ENCODE data around the gene BAX. TPM values are rescaled to one million over a fixed set of nuclear protein-coding genes. Genes with fewer than 3 reads are reported as not detected.

Gene BAX
- polyA plus RNA-seq, 1 of the 3 experiments (the other 2 are of a cell fraction), result 640 TPM

DNA sequence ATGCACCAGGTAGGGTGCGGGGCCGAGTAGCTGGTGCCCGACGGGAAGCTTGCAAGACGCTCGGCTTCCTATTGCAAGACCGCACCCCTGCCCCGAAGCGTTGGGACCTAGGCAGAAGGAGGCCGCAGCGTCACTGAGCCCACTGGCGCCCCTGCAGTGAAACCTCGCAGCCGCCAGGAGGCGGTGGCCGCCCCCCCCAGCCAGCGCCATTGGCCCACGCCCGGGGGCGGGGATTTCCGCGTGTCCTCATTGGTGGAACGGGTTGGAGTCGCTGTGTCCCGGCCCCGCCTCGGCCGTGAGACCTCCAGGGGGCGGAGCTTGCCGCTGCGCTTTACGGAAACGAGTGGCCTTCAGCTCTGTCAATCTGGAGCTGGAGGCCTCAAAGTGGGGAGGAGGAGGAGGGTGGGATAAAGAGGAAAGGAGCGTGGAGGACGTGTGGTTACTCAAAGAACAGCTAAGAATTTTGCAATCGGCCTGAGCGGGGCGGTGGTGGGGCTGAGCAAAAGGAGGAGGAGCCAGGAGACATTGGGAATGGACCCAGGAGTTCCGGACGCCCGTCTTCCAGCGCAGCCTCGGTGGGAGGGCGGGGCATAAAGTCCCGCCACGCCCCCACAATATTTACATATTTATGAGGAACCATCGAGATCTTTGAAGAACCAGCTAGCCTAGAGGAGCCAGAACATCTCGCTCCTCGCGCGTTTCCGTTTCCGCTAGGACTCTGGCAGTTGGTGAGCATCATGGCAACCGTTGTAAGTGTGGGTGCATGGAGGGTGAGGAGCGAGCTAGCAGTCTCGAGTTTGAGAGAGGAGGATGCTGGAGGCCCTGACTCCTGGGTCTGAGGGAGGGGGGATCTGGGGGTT lies 38.7 kb downstream of the BAX start, which contains the start of the genes GYS1 and RUVBL2:
GYS1 (minus strand) TSS at position 135 of the 860 bp plus-strand sequence. CDS start 197 bp downstream, outside the sequence.
RUVBL2 (plus strand) TSS at position 713 of the 860 bp plus-strand sequence; CDS start at position 738, 25 bp downstream.
- H4K20me1 ChIP-seq (ENCODE audit: insufficient read depth), result no peaks in the 10 kb centered on the region
- CTCF ChIA-PET, result interaction anchor here (0.6 to 6.2 kb wide), 26 partner anchors 10 to 213 kb away, joined by 3 to 54 read pairs (median 5); partner anchors contain the start of genes FTL and KCNA7
- peaks cover 0 to 9% of the 10 kb centered on the region in 2 experiments for H3K36me3 ChIP-seq (replicated peaks in 1 of 2; ENCODE audit: control insufficient read depth in 1 of 2, insufficient read depth in 2 of 2, low read length in 1 of 2)
- peak within 1 kb of the TSS; percentile 69 for H2AFZ ChIP-seq (ENCODE audit: low read depth)
- peak; percentile 99 for DNase-seq
- H3K4me3 ChIP-seq (ENCODE audit: low read depth in 2 of 2, low read length in 1 of 2), result peak within 1 kb of the TSS; percentile 74 to 99
- peak within 1 kb of the TSS; percentile 96 for H3K9ac ChIP-seq
- peaks cover 8% of the 10 kb centered on the region for H3F3A ChIP-seq (replicated peaks; ENCODE audit: insufficient read depth)
- POLR2A ChIA-PET, result interaction anchor here (0.5 to 1.1 kb wide), 4 partner anchors 10 to 343 kb away, joined by 3 to 5 read pairs (median 3); no protein-coding TSS in a partner anchor
- H3K9me3 ChIP-seq, result no peaks in the 10 kb centered on the region
- H3K9me2 ChIP-seq, result no peaks in the 10 kb centered on the region
- under 1% methylated on average over 42 of the region's 56 CpGs for WGBS (ENCODE audit: low lambda C conversion rate)
- H3K27ac ChIP-seq (ENCODE audit: low read depth in 2 of 2, low read length in 1 of 2), result peak within 1 kb of the TSS; percentile 82 to 86
- no peaks in the 10 kb centered on the region for H3K27me3 ChIP-seq (ENCODE audit: insufficient read depth)
- peaks cover 0 to 17% of the 10 kb centered on the region in 2 experiments; a peak in 1 of 4 replicates for H3K4me1 ChIP-seq (ENCODE audit: control insufficient read depth in 1 of 2, insufficient read depth in 2 of 2, low read depth in 1 of 2, low read length in 1 of 2)
- H3K4me2 ChIP-seq, result peak within 1 kb of the TSS; percentile 100
- H3K79me2 ChIP-seq (ENCODE audit: insufficient read depth), result peaks cover 87% of the 10 kb centered on the region
- TF ChIP-seq CHD2 (IDR thresholded peaks at IDR 0.05; ENCODE audit: low read length, partially characterized antibody), result peak; percentile 78
- TF ChIP-seq FOXM1 (IDR thresholded peaks at IDR 0.05; ENCODE audit: low read depth), result no peak
- peak; percentile 93 for TF ChIP-seq TAF1 (IDR thresholded peaks at IDR 0.05; ENCODE audit: borderline replicate concordance, low read depth, low read length)
- no peak for TF ChIP-seq TCF12 (IDR thresholded peaks at IDR 0.05)
- TF ChIP-seq NRF1 (IDR thresholded peaks at IDR 0.05; ENCODE audit: low read depth, low read length), result peak; percentile 47
- TF ChIP-seq, protein P1, sequence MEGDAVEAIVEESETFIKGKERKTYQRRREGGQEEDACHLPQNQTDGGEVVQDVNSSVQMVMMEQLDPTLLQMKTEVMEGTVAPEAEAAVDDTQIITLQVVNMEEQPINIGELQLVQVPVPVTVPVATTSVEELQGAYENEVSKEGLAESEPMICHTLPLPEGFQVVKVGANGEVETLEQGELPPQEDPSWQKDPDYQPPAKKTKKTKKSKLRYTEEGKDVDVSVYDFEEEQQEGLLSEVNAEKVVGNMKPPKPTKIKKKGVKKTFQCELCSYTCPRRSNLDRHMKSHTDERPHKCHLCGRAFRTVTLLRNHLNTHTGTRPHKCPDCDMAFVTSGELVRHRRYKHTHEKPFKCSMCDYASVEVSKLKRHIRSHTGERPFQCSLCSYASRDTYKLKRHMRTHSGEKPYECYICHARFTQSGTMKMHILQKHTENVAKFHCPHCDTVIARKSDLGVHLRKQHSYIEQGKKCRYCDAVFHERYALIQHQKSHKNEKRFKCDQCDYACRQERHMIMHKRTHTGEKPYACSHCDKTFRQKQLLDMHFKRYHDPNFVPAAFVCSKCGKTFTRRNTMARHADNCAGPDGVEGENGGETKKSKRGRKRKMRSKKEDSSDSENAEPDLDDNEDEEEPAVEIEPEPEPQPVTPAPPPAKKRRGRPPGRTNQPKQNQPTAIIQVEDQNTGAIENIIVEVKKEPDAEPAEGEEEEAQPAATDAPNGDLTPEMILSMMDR (IDR thresholded peaks at IDR 0.05), result peak; percentile 81
- TF ChIP-seq, protein P2, sequence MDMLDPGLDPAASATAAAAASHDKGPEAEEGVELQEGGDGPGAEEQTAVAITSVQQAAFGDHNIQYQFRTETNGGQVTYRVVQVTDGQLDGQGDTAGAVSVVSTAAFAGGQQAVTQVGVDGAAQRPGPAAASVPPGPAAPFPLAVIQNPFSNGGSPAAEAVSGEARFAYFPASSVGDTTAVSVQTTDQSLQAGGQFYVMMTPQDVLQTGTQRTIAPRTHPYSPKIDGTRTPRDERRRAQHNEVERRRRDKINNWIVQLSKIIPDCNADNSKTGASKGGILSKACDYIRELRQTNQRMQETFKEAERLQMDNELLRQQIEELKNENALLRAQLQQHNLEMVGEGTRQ (IDR thresholded peaks at IDR 0.05; ENCODE audit: borderline replicate concordance, low read depth, low read length), result no peak
- TF ChIP-seq TEAD4 (IDR thresholded peaks at IDR 0.05; ENCODE audit: borderline replicate concordance, insufficient read depth), result no peak
- TF ChIP-seq JUND (IDR thresholded peaks at IDR 0.05), result no peak
- TF ChIP-seq RFX5 (IDR thresholded peaks at IDR 0.05; ENCODE audit: low read length), result peak; percentile 53; the same call in 1 of the 2 replicates
- TF ChIP-seq GABPA (IDR thresholded peaks at IDR 0.05; ENCODE audit: low read depth), result peak; percentile 95
- no peak for TF ChIP-seq SMC3 (IDR thresholded peaks at IDR 0.05; ENCODE audit: low read depth, low read length)
- TF ChIP-seq, protein P3, sequence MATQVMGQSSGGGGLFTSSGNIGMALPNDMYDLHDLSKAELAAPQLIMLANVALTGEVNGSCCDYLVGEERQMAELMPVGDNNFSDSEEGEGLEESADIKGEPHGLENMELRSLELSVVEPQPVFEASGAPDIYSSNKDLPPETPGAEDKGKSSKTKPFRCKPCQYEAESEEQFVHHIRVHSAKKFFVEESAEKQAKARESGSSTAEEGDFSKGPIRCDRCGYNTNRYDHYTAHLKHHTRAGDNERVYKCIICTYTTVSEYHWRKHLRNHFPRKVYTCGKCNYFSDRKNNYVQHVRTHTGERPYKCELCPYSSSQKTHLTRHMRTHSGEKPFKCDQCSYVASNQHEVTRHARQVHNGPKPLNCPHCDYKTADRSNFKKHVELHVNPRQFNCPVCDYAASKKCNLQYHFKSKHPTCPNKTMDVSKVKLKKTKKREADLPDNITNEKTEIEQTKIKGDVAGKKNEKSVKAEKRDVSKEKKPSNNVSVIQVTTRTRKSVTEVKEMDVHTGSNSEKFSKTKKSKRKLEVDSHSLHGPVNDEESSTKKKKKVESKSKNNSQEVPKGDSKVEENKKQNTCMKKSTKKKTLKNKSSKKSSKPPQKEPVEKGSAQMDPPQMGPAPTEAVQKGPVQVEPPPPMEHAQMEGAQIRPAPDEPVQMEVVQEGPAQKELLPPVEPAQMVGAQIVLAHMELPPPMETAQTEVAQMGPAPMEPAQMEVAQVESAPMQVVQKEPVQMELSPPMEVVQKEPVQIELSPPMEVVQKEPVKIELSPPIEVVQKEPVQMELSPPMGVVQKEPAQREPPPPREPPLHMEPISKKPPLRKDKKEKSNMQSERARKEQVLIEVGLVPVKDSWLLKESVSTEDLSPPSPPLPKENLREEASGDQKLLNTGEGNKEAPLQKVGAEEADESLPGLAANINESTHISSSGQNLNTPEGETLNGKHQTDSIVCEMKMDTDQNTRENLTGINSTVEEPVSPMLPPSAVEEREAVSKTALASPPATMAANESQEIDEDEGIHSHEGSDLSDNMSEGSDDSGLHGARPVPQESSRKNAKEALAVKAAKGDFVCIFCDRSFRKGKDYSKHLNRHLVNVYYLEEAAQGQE (IDR thresholded peaks at IDR 0.05; ENCODE audit: low read depth, low read length), result peak; percentile 58; the same call in 1 of the 2 replicates
- TF ChIP-seq, protein P4, sequence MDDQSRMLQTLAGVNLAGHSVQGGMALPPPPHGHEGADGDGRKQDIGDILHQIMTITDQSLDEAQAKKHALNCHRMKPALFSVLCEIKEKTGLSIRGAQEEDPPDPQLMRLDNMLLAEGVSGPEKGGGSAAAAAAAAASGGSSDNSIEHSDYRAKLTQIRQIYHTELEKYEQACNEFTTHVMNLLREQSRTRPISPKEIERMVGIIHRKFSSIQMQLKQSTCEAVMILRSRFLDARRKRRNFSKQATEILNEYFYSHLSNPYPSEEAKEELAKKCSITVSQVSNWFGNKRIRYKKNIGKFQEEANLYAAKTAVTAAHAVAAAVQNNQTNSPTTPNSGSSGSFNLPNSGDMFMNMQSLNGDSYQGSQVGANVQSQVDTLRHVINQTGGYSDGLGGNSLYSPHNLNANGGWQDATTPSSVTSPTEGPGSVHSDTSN (IDR thresholded peaks at IDR 0.05), result peak; percentile 98
- peak; percentile 87 for TF ChIP-seq MXI1 (IDR thresholded peaks at IDR 0.05; ENCODE audit: low read depth, low read length)
- TF ChIP-seq NFIC (IDR thresholded peaks at IDR 0.05; ENCODE audit: borderline replicate concordance), result no peak; the same call in 1 of the 2 replicates
- TF ChIP-seq FOSL2 (IDR thresholded peaks at IDR 0.05; ENCODE audit: borderline replicate concordance, low read depth), result no peak
- TF ChIP-seq FOXJ3 (CRISPR knock-in tag; IDR thresholded peaks at IDR 0.05), result no peak
- TF ChIP-seq, protein P5, sequence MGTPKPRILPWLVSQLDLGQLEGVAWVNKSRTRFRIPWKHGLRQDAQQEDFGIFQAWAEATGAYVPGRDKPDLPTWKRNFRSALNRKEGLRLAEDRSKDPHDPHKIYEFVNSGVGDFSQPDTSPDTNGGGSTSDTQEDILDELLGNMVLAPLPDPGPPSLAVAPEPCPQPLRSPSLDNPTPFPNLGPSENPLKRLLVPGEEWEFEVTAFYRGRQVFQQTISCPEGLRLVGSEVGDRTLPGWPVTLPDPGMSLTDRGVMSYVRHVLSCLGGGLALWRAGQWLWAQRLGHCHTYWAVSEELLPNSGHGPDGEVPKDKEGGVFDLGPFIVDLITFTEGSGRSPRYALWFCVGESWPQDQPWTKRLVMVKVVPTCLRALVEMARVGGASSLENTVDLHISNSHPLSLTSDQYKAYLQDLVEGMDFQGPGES (IDR thresholded peaks at IDR 0.05; ENCODE audit: low read depth, low read length), result peak; percentile 72; the same call in 1 of the 2 replicates
- peak; percentile 97 for TF ChIP-seq POLR2AphosphoS5 (IDR thresholded peaks at IDR 0.05; ENCODE audit: low read depth, low read length)
- peak; percentile 91 for TF ChIP-seq SIN3A (IDR thresholded peaks at IDR 0.05; ENCODE audit: borderline replicate concordance, low read depth, low read length)
- TF ChIP-seq, protein P6, sequence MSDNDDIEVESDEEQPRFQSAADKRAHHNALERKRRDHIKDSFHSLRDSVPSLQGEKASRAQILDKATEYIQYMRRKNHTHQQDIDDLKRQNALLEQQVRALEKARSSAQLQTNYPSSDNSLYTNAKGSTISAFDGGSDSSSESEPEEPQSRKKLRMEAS (IDR thresholded peaks at IDR 0.05; ENCODE audit: low read depth), result peak; percentile 95
- TF ChIP-seq EZH2phosphoT487 (IDR thresholded peaks at IDR 0.05; ENCODE audit: borderline replicate concordance, low read depth), result no peak

Measured in SK-N-SH (cell line).